GM12891 (cell line): ENCODE measurements around the gene CYTH1.

Source experiments
- PAX5 ChIP-seq: IDR thresholded peaks from 2 replicates; pipeline ENCODE4 v1.6.1; 2011; ENCODE audit warnings: low read length, moderate library complexity, mild to moderate bottlenecking; ENCODE audit not compliant: insufficient read depth, severe bottlenecking
- POLR2A ChIP-seq: IDR thresholded peaks from 2 replicates; pipeline ENCODE4 v1.6.1; 2011; ENCODE audit warnings: low read depth, low read length, control low read depth
- POLR2AphosphoS5 ChIP-seq: IDR thresholded peaks from 2 replicates; pipeline ENCODE4 v1.6.1; 2011; ENCODE audit warnings: low read depth, low read length, control low read depth
- POU2F2 ChIP-seq: IDR thresholded peaks from 2 replicates; pipeline ENCODE4 v1.6.1; 2011; ENCODE audit warnings: low read depth, mild to moderate bottlenecking, control low read depth, low read length, moderate library complexity
- SPI1 ChIP-seq: IDR thresholded peaks from 2 replicates; pipeline ENCODE4 v1.6.1; 2011; ENCODE audit warnings: low read depth, low read length, control low read depth
- TAF1 ChIP-seq: IDR thresholded peaks from 2 replicates; pipeline ENCODE4 v1.6.1; 2011; ENCODE audit warnings: low read depth, low read length, control low read depth

GRCh38 chr17:78787444-78787843 lies 5.4 kb upstream of the CYTH1 start:
- no peak for TF ChIP-seq POLR2AphosphoS5
- TF ChIP-seq POLR2A = no peak
- TF ChIP-seq TAF1 = no peak
- TF ChIP-seq SPI1 = no peak
- TF ChIP-seq PAX5 = no peak
- no peak for TF ChIP-seq POU2F2
